ENCODE results near the gene AKAP8L. TPM values are rescaled to one million over a fixed set of nuclear protein-coding genes. Genes with fewer than 3 reads are reported as not detected.

Gene AKAP8L
- total and polyA plus RNA-seq, 2 of the 8 experiments (the other 6 are each of a cell fraction or from before 2014, with no cell fraction given): 75.1 to 138 TPM

GRCh38 chr19:15418231-15418578, 583 bp downstream of the AKAP8L start:
- peak overlapping the region; percentile 95; the same call in 1 of the 2 replicates for H3K18ac ChIP-seq (ENCODE audit: extremely low read depth, low read length)
- H3K4me1 ChIP-seq (replicated peaks in 1 of 4; ENCODE audit: control insufficient read depth in 3 of 4, insufficient read depth in 4 of 4, low read length in 3 of 4): peaks cover 0 to 4% (median 3%) of the 10 kb centered on the region in 4 experiments; a peak in 5 of 7 replicates
- peak overlapping the region; percentile 76 to 97 for H3K4me2 ChIP-seq (ENCODE audit: insufficient read depth in 1 of 2, low read depth in 2 of 2, low read length in 2 of 2)
- H2BK5ac ChIP-seq (ENCODE audit: low read depth, low read length): peak overlapping the region; percentile 97
- peak overlapping the region; percentile 89 for H3K56ac ChIP-seq (replicated peaks; ENCODE audit: insufficient read length, low read depth, low read length)
- H3K36me3 ChIP-seq (ENCODE audit: control insufficient read depth in 2 of 4, insufficient read depth in 4 of 4, low read length in 3 of 4): peaks cover 0 to 14% (median 7%) of the 10 kb centered on the region in 4 experiments; a peak in 4 of 8 replicates
- peaks cover 7 to 13% of the 10 kb centered on the region in 2 experiments for H4K20me1 ChIP-seq (replicated peaks in 1 of 2; ENCODE audit: control insufficient read depth in 1 of 2, insufficient read depth in 2 of 2, low read length in 2 of 2)
- no peaks in the 10 kb centered on the region for H3K27me3 ChIP-seq (replicated peaks in 1 of 4; ENCODE audit: control insufficient read depth in 3 of 4, extremely low read depth in 1 of 4, insufficient read depth in 3 of 4, low read length in 3 of 4)
- no peak overlapping the region for H2AK5ac ChIP-seq (ENCODE audit: low read depth, low read length)
- H3K79me2 ChIP-seq (ENCODE audit: control insufficient read depth in 1 of 2, insufficient read depth in 2 of 2, low read length in 2 of 2): peaks cover 40 to 54% of the 10 kb centered on the region in 2 experiments
- WGBS, 2 experiments (ENCODE audit: extremely low coverage in 1 of 2, insufficient coverage in 1 of 2, insufficient read length in 1 of 2, insufficient replicate concordance in 2 of 2, low coverage in 1 of 2, low lambda C conversion rate in 2 of 2, missing lambda C conversion rate in 1 of 2): 7% methylated on average over 11 of the region's 16 CpGs; no CpG with 5 or more reads in 1 of the 2 experiments
- H2BK20ac ChIP-seq (ENCODE audit: low read length): no peak overlapping the region
- ChIA-PET POLR2A (ENCODE audit: partially characterized antibody) (interaction anchor here (0.6 to 6.1 kb wide), 27 partner anchors 8 to 294 kb away, joined by 3 to 71 read pairs (median 5); partner anchors contain the start of genes AKAP8 and WIZ), CTCF (ENCODE audit: partially characterized antibody) (interaction anchor here (1.0 to 5.1 kb wide), 6 partner anchors 7 to 194 kb away, joined by 3 to 48 read pairs (median 4); no protein-coding TSS in a partner anchor)
- H4K91ac ChIP-seq (replicated peaks; ENCODE audit: insufficient read length, low read length): peak overlapping the region; percentile 99
- peaks cover 0 to 2% of the 10 kb centered on the region in 2 experiments; a peak in 1 of 4 replicates for H3K9me3 ChIP-seq (ENCODE audit: insufficient read depth in 2 of 2, low read depth in 1 of 2, low read length in 1 of 2)
- H3K14ac ChIP-seq (ENCODE audit: insufficient read length): no peak overlapping the region
- DNase-seq (ENCODE audit: low read depth in 1 of 2, low spot score in 2 of 2) (no peak), FAIRE-seq (no peak)
- H3K27ac ChIP-seq (ENCODE audit: low read depth, low read length): peak overlapping the region; percentile 97
- H4K8ac ChIP-seq (ENCODE audit: extremely low read depth, insufficient read depth, low read length): peak overlapping the region; percentile 97; the same call in 1 of the 2 replicates
- H3K23me2 ChIP-seq (ENCODE audit: low read depth, low read length): peaks cover 4% of the 10 kb centered on the region; the same call in 1 of the 2 replicates
- no peak overlapping the region for H3K23ac ChIP-seq (ENCODE audit: insufficient read length)
- H2AFZ ChIP-seq (ENCODE audit: low read length): no peak overlapping the region
- peak overlapping the region; percentile 83 to 99 (median 92) for H3K9ac ChIP-seq (replicated peaks in 1 of 4; ENCODE audit: extremely low read depth in 1 of 4, low read depth in 3 of 4, low read length in 3 of 4)
- H3K4me3 ChIP-seq (ENCODE audit: extremely low read depth in 1 of 4, insufficient read depth in 2 of 4, low read depth in 3 of 4, low read length in 4 of 4): peak overlapping the region; percentile 85 to 98 (median 96)
- no peak overlapping the region for H2BK12ac ChIP-seq (ENCODE audit: low read depth, low read length)
- peaks cover 5% of the 10 kb centered on the region for H3K79me1 ChIP-seq (ENCODE audit: low read depth, low read length)
- no peak overlapping the region for H2BK120ac ChIP-seq (replicated peaks; ENCODE audit: low read depth, low read length)
- peak overlapping the region; percentile 82 for H4K5ac ChIP-seq (ENCODE audit: insufficient read length, low read depth, low read length)
- H3K4ac ChIP-seq (replicated peaks; ENCODE audit: insufficient read length, low read depth, low read length): peak overlapping the region; percentile 71
- H2BK15ac ChIP-seq (ENCODE audit: low read length): no peak overlapping the region
- TF ChIP-seq SP1 (IDR thresholded peaks at IDR 0.05; ENCODE audit: low read depth, low read length): no peak
- TF ChIP-seq SIN3A (conservative IDR thresholded peaks at IDR 0.05 in 1 of 2, IDR thresholded peaks at IDR 0.05 in 1 of 2; ENCODE audit: low read depth in 1 of 2, low read length in 2 of 2): no peak
- TF ChIP-seq YY1 (IDR thresholded peaks at IDR 0.05; ENCODE audit: low read depth, low read length): no peak
- peak; percentile 18 for TF ChIP-seq SAP30 (IDR thresholded peaks at IDR 0.05; ENCODE audit: insufficient read depth, insufficient replicate concordance, low read length)

Data from H1 (cell line).